ENCODE results near the gene RYR3.

RYR3 gene

GRCh38 chr15:33503681-33504080 lies 192.9 kb downstream of the RYR3 start:
- Histone ChIP-seq H3K36me3 (ENCODE audit: low read length) (no peaks in the 10 kb centered on the region), H3K9me3 (ENCODE audit: insufficient read depth, low read length) (no peaks in the 10 kb centered on the region), H3K27ac (ENCODE audit: low read depth, low read length) (no peak overlapping the region), H3K4me2 (ENCODE audit: low read depth, low read length, poor library complexity, severe bottlenecking) (no peak overlapping the region), H3F3A (ENCODE audit: insufficient read depth) (no peaks in the 10 kb centered on the region), H3K27me3 (ENCODE audit: low read length) (no peaks in the 10 kb centered on the region), H3K9ac (ENCODE audit: low read length) (no peak overlapping the region), H3K9me2 (replicated peaks; ENCODE audit: insufficient read depth, low read length) (no peaks in the 10 kb centered on the region), H4K20me1 (ENCODE audit: low read depth, low read length) (no peaks in the 10 kb centered on the region), H3K4me3 (ENCODE audit: insufficient read depth, low read length, poor library complexity, severe bottlenecking) (no peak overlapping the region), H3K79me2 (ENCODE audit: insufficient read depth, low read length) (no peaks in the 10 kb centered on the region), H2AFZ (ENCODE audit: low read depth, low read length, severe bottlenecking) (no peak overlapping the region)
- TF ChIP-seq, protein P1, sequence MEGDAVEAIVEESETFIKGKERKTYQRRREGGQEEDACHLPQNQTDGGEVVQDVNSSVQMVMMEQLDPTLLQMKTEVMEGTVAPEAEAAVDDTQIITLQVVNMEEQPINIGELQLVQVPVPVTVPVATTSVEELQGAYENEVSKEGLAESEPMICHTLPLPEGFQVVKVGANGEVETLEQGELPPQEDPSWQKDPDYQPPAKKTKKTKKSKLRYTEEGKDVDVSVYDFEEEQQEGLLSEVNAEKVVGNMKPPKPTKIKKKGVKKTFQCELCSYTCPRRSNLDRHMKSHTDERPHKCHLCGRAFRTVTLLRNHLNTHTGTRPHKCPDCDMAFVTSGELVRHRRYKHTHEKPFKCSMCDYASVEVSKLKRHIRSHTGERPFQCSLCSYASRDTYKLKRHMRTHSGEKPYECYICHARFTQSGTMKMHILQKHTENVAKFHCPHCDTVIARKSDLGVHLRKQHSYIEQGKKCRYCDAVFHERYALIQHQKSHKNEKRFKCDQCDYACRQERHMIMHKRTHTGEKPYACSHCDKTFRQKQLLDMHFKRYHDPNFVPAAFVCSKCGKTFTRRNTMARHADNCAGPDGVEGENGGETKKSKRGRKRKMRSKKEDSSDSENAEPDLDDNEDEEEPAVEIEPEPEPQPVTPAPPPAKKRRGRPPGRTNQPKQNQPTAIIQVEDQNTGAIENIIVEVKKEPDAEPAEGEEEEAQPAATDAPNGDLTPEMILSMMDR (IDR thresholded peaks at IDR 0.05; ENCODE audit: insufficient read depth, low read length, poor library complexity, severe bottlenecking), result no peak
- no peak for TF ChIP-seq EZH2phosphoT487 (conservative IDR thresholded peaks at IDR 0.05; ENCODE audit: low read length)

- Histone ChIP-seq H3K27ac (ENCODE audit: low read depth, low read length) (no peak overlapping the region), H3K4me3 (ENCODE audit: insufficient read depth, low read length, poor library complexity, severe bottlenecking) (no peak overlapping the region)
Measured at GRCh38 chr15:33506781-33507296, 196.1 kb downstream of the RYR3 start.

GRCh38 chr15:33508703-33509102 lies 197.9 kb downstream of the RYR3 start:
- Histone ChIP-seq H3K27me3 (ENCODE audit: low read length) (no peaks in the 10 kb centered on the region; the same call in 1 of the 2 replicates), H3K27ac (ENCODE audit: low read depth, low read length) (no peak overlapping the region), H3K4me3 (ENCODE audit: insufficient read depth, low read length, poor library complexity, severe bottlenecking) (no peak overlapping the region), H2AFZ (ENCODE audit: low read depth, low read length, severe bottlenecking) (no peak overlapping the region), H3K79me2 (ENCODE audit: insufficient read depth, low read length) (no peaks in the 10 kb centered on the region), H3K9ac (ENCODE audit: low read length) (no peak overlapping the region), H3K9me3 (ENCODE audit: insufficient read depth, low read length) (no peaks in the 10 kb centered on the region), H3F3A (ENCODE audit: insufficient read depth) (no peaks in the 10 kb centered on the region), H3K4me2 (ENCODE audit: low read depth, low read length, poor library complexity, severe bottlenecking) (no peak overlapping the region), H3K9me2 (replicated peaks; ENCODE audit: insufficient read depth, low read length) (no peaks in the 10 kb centered on the region), H3K36me3 (ENCODE audit: low read length) (no peaks in the 10 kb centered on the region), H4K20me1 (ENCODE audit: low read depth, low read length) (no peaks in the 10 kb centered on the region)
- TF ChIP-seq EZH2phosphoT487 (conservative IDR thresholded peaks at IDR 0.05; ENCODE audit: low read length), result no peak
- TF ChIP-seq, protein P1 (IDR thresholded peaks at IDR 0.05; ENCODE audit: insufficient read depth, low read length, poor library complexity, severe bottlenecking), result no peak

More at GRCh38 chr15:33506781-33507296, 196.1 kb downstream of the RYR3 start:
- TF ChIP-seq EZH2phosphoT487 (conservative IDR thresholded peaks at IDR 0.05; ENCODE audit: low read length), result no peak
- TF ChIP-seq, protein P1 (IDR thresholded peaks at IDR 0.05; ENCODE audit: insufficient read depth, low read length, poor library complexity, severe bottlenecking), result no peak
- H2AFZ ChIP-seq (ENCODE audit: low read depth, low read length, severe bottlenecking), result no peak overlapping the region
- H3K9me2 ChIP-seq (replicated peaks; ENCODE audit: insufficient read depth, low read length), result no peaks in the 10 kb centered on the region
- H3K9ac ChIP-seq (ENCODE audit: low read length), result no peak overlapping the region
- H3K36me3 ChIP-seq (ENCODE audit: low read length), result no peaks in the 10 kb centered on the region
- H3K27me3 ChIP-seq (ENCODE audit: low read length), result no peaks in the 10 kb centered on the region; the same call in 1 of the 2 replicates
- no peaks in the 10 kb centered on the region for H3F3A ChIP-seq (ENCODE audit: insufficient read depth)
- no peaks in the 10 kb centered on the region for H4K20me1 ChIP-seq (ENCODE audit: low read depth, low read length)
- no peaks in the 10 kb centered on the region for H3K9me3 ChIP-seq (ENCODE audit: insufficient read depth, low read length)
- no peaks in the 10 kb centered on the region for H3K79me2 ChIP-seq (ENCODE audit: insufficient read depth, low read length)
- H3K4me2 ChIP-seq (ENCODE audit: low read depth, low read length, poor library complexity, severe bottlenecking), result no peak overlapping the region

Measured in SU-DHL-6 (cell line).